Lower lobe of right lung (tissue), 2 donors: ENCODE results near the gene SLC16A6. TPM values are rescaled to one million over a fixed set of nuclear protein-coding genes. Genes with fewer than 3 reads are reported as not detected.
"Not testable (repeated sequence)": the region's sequence is repeated elsewhere in the genome, so short reads cannot be mapped to it uniquely, and the experiment has no call there.

Source experiments
- ATAC-seq, 2 donors: fragments of 200-7000 bp; cut with Tn5 transposase; one replicate each; pipeline ENCODE4 v1.9.1; 2020 to 2022; ENCODE audit warnings: mild to moderate bottlenecking in 2 of 2, moderate library complexity in 2 of 2
- DNase-seq: peaks from one replicate; pipeline ENCODE4 v3.0.0-alpha.2; 2020
- H3K27ac ChIP-seq: fragments of 200-600 bp; one replicate; pipeline ENCODE4 v1.8.0; 2022
- H3K27me3 ChIP-seq: fragments of 200-600 bp; one replicate; pipeline ENCODE4 v1.8.0; 2022; ENCODE audit warnings: low read depth
- H3K36me3 ChIP-seq: fragments of 200-600 bp; one replicate; pipeline ENCODE4 v1.8.0; 2022; ENCODE audit warnings: mild to moderate bottlenecking
- H3K4me1 ChIP-seq: fragments of 200-600 bp; one replicate; pipeline ENCODE4 v1.8.0; 2022
- H3K4me3 ChIP-seq: fragments of 200-600 bp; one replicate; pipeline ENCODE4 v1.8.0; 2022; ENCODE audit warnings: mild to moderate bottlenecking
- H3K9me3 ChIP-seq: fragments of 200-600 bp; one replicate; pipeline ENCODE4 v1.8.0; 2022
- intact Hi-C: fragments of 100-400 bp; cut with DNase I; formaldehyde crosslinking; loops from one replicate; pipeline ENCODE4 v1.11.0; 2022
- total RNA-seq: library from RNA; stranded (reverse); fragmentation: NEBNext Ultra II Directional; extraction: Animal tissue kit (Norgen Biotek cat#: 25700); gene quantifications from one replicate; pipeline ENCODE4 v1.2.1, GENCODE V29; 2021
- TF ChIP-seq, protein P1 (sequence below): fragments of 200-600 bp; IDR thresholded peaks from one replicate; pipeline ENCODE4 v1.8.0; 2022; ENCODE audit warnings: antibody characterized with exemption, mild to moderate bottlenecking
- donor health status: DM: no; HTN: yes; CAD: no; lungs with severe emphysema.

The SLC16A6 gene
- total RNA-seq, 1 donor from 2014 or later = 7.5 TPM

DNA sequence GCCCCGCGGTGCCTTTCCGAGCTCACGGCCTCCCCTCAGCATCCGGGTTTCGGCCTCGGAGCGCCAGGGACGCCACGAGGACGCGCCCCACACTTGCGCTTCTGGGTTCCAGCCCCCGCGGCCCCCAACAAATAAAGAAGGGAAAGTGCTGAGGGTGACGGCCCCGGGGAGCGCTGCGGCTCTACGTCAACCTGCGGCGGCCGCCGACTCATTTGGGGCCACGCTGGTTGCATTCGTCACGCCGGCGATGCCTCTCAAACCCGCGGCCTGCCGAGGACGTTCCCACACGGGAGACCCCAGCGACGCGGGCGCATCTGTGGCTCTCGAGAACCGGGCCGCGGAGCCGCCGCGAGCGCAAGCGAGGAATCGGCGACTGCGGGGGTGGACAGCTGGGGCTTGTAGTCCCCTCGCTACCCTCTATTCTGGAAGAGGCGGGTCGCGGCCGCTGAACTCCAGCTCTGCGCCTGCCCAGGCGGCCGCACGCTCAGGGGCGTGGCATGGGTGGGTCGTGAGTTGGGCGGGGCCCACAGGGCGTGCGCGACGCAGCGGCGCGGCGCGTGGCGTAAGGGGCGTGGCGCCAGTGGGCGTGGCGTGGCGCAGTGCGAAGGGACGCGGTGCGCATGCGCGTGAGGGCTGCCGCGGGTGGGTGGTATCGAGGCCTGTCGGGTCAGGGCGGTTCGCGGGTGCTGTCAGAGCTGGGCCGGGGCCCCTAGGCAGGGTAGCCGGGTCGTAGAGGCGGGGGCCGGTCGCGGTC, 43.3 kb downstream of the SLC16A6 start, which contains the start of gene AMZ2:
Gene AMZ2, plus strand, starts transcription at position 599 of the 754 bp plus-strand sequence. CDS start 2,145 bp downstream, outside the sequence.
- no peaks in the 10 kb centered on the region for H3K9me3 ChIP-seq
- no peaks in the 10 kb centered on the region for H3K27me3 ChIP-seq
- H3K4me1 ChIP-seq = peaks cover 21% of the 10 kb centered on the region
- TF ChIP-seq, protein P1, sequence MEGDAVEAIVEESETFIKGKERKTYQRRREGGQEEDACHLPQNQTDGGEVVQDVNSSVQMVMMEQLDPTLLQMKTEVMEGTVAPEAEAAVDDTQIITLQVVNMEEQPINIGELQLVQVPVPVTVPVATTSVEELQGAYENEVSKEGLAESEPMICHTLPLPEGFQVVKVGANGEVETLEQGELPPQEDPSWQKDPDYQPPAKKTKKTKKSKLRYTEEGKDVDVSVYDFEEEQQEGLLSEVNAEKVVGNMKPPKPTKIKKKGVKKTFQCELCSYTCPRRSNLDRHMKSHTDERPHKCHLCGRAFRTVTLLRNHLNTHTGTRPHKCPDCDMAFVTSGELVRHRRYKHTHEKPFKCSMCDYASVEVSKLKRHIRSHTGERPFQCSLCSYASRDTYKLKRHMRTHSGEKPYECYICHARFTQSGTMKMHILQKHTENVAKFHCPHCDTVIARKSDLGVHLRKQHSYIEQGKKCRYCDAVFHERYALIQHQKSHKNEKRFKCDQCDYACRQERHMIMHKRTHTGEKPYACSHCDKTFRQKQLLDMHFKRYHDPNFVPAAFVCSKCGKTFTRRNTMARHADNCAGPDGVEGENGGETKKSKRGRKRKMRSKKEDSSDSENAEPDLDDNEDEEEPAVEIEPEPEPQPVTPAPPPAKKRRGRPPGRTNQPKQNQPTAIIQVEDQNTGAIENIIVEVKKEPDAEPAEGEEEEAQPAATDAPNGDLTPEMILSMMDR = no peak
- intact Hi-C loops = no loop called here
- DNase-seq (peak; percentile 96), ATAC-seq (peak; percentile 99 to 100)
- peak within 1 kb of the TSS; percentile 99 for H3K27ac ChIP-seq
- H3K4me3 ChIP-seq = peak within 1 kb of the TSS; percentile 91
- peaks cover 20% of the 10 kb centered on the region for H3K36me3 ChIP-seq

- Histone ChIP-seq H3K9me3 (no peaks in the 10 kb centered on the region), H3K4me3 (no peak overlapping the region), H3K36me3 (peaks cover 9% of the 10 kb centered on the region), H3K27ac (peak overlapping the region; percentile 99), H3K27me3 (no peaks in the 10 kb centered on the region), H3K4me1 (peaks cover 21% of the 10 kb centered on the region)
- DNase-seq = no peak
- intact Hi-C loops = no loop called here
- TF ChIP-seq, protein P1 = no peak
- no peak for ATAC-seq
These were observed 44.5 kb downstream of the SLC16A6 start for GRCh38 chr17:68246271-68247028.

- Histone ChIP-seq H3K36me3 (no peaks in the 10 kb centered on the region), H3K9me3 (no peaks in the 10 kb centered on the region), H3K4me1 (no peaks in the 10 kb centered on the region), H3K27me3 (no peaks in the 10 kb centered on the region), H3K4me3 (no peak overlapping the region), H3K27ac (peak overlapping the region; percentile 58)
- TF ChIP-seq, protein P1 = no peak
- intact Hi-C loops = no loop called here
- no peak for ATAC-seq
- DNase-seq = no peak
These were observed 51.1 kb downstream of the SLC16A6 start for GRCh38 chr17:68239632-68240366.

DNA sequence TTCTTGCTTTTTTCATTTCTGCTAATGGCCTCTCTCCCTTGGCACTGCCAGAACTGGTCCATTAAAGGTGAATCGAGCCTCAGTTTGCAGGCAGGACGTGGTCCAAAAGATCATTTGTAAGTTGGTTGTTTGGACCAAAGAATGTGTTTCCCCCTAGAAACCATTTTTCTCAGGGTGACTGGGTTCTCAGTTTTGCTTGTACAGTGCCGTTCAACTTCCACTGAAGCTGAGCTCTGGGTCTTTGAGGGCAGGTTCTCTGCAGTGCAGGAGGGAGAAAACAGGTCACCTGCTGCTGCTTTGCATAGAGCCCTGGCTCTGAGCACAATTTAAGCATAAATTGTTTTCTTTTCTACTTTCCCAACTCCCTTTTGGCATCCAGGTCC, 52.1 kb downstream of the SLC16A6 start:
- no peak overlapping the region for H3K4me3 ChIP-seq
- peak overlapping the region; percentile 58 for H3K27ac ChIP-seq
- TF ChIP-seq, protein P1 = no peak
- no peaks in the 10 kb centered on the region for H3K27me3 ChIP-seq
- H3K9me3 ChIP-seq = no peaks in the 10 kb centered on the region
- no peaks in the 10 kb centered on the region for H3K4me1 ChIP-seq
- ATAC-seq (no peak), DNase-seq (no peak)
- intact Hi-C loops = no loop called here
- no peaks in the 10 kb centered on the region for H3K36me3 ChIP-seq

DNA sequence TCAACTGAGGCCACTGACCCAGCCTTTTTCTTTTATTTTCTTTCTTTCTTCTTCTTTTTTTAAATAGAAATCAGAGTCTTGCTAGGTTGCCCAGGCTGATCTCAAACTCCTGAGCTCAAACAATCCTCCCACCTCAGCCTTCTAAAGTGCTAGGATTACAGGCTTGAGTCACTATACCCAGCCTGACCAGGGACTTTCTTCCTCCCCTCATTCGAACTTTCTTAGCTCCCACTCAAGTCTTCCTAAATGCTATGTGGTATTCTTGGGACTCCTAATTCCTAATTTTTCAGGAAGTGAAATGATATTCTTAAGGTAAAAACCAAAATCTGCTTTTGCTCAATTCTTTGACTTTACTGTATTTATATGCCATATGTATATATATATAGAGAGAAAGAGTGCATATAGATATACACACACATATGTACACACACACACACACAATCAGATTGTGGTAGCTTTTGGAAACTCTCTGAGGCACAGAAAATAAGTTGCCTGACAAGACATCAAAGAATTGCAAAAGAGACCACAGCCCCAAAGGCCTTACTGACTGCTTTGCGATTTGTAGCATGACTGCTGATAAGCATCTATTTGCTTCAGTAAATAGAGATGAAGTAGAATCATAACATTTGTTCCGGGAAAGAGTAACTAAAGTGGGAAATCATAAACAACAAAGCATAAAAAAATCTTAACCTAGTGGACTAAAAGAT, 52.6 kb downstream of the SLC16A6 start:
- Histone ChIP-seq H3K27ac (peak overlapping the region; percentile 87), H3K4me3 (peak overlapping the region; percentile 25), H3K9me3 (no peaks in the 10 kb centered on the region), H3K36me3 (no peaks in the 10 kb centered on the region), H3K4me1 (no peaks in the 10 kb centered on the region), H3K27me3 (no peaks in the 10 kb centered on the region)
- ATAC-seq (no peak), DNase-seq (no peak)
- intact Hi-C loops = no loop called here
- TF ChIP-seq, protein P1 = no peak

- H3K36me3 ChIP-seq, H3K27me3 ChIP-seq, H3K9me3 ChIP-seq, H3K4me1 ChIP-seq, intact Hi-C loops: not testable (repeated sequence)
- peak overlapping the region; percentile 87 for H3K27ac ChIP-seq
- peak; percentile 62 for DNase-seq
- peak; percentile 84 to 91 for ATAC-seq
- H3K4me3 ChIP-seq = peak overlapping the region; percentile 25
These were observed 53.4 kb downstream of the SLC16A6 start for GRCh38 chr17:68237369-68238163.

- H3K9me3 ChIP-seq, H3K36me3 ChIP-seq, H3K4me1 ChIP-seq, H3K27me3 ChIP-seq, DNase-seq, H3K4me3 ChIP-seq, intact Hi-C loops: not testable (repeated sequence)
- peak; percentile 5 to 7 for ATAC-seq
- peak overlapping the region; percentile 70 for H3K27ac ChIP-seq
These were observed 55.6 kb downstream of the SLC16A6 start for GRCh38 chr17:68235336-68235791.
